NB4 (cell line): ENCODE measurements around the gene XXYLT1.

Experiments
- DNase-seq: peaks from one replicate; pipeline ENCODE4 v3.0.0; 2010; ENCODE audit warnings: low read depth
- H3K4me3 ChIP-seq: one replicate; pipeline ENCODE4 v1.5.1; 2011; ENCODE audit warnings: mild to moderate bottlenecking, low read depth, low read length, moderate library complexity
- CTCF ChIP-seq: IDR thresholded peaks from one replicate; pipeline ENCODE4 v1.5.1; 2012; ENCODE audit warnings: low read depth, low read length
- MAX ChIP-seq: IDR thresholded peaks from 2 replicates; pipeline ENCODE4 v1.6.1; 2011; ENCODE audit warnings: low read depth, low read length
- MYC ChIP-seq: IDR thresholded peaks from 2 replicates; pipeline ENCODE4 v1.6.1; 2011; ENCODE audit warnings: low read depth, low read length
- POLR2A ChIP-seq: IDR thresholded peaks from 2 replicates; pipeline ENCODE4 v1.6.1; 2011; ENCODE audit warnings: mild to moderate bottlenecking; ENCODE audit not compliant: insufficient read length; ENCODE audit errors: extremely low read depth

Gene XXYLT1

GRCh38 chr3:195209083-195209846 lies 61.7 kb downstream of the XXYLT1 start:
- H3K4me3 ChIP-seq = no peak overlapping the region
- DNase-seq = peak; percentile 52

GRCh38 chr3:195208631-195209030 lies 62.3 kb downstream of the XXYLT1 start:
- TF ChIP-seq MAX (no peak), POLR2A (no peak), CTCF (no peak)
- DNase-seq = no peak
- no peak overlapping the region for H3K4me3 ChIP-seq

More at GRCh38 chr3:195209083-195209846, 61.7 kb downstream of the XXYLT1 start:
- no peak for TF ChIP-seq MYC
- no peak for TF ChIP-seq POLR2A
- TF ChIP-seq MAX = no peak
- TF ChIP-seq CTCF = no peak

- H3K4me3 ChIP-seq = no peak overlapping the region
- TF ChIP-seq MAX (no peak), CTCF (no peak), POLR2A (no peak), MYC (no peak)
- no peak for DNase-seq
Observed at GRCh38 chr3:195208183-195208582, 62.8 kb downstream of the XXYLT1 start.

- no peak for TF ChIP-seq POLR2A
- no peak for TF ChIP-seq MYC
- no peak overlapping the region for H3K4me3 ChIP-seq
- no peak for DNase-seq
Observed at GRCh38 chr3:195207731-195208130, 63.2 kb downstream of the XXYLT1 start.

- TF ChIP-seq POLR2A = no peak
- TF ChIP-seq CTCF = no peak
- no peak for TF ChIP-seq MAX
- DNase-seq = no peak
- H3K4me3 ChIP-seq = no peak overlapping the region
Observed at GRCh38 chr3:195207056-195207455, 63.9 kb downstream of the XXYLT1 start.

GRCh38 chr3:195204360-195205163 lies 66.4 kb downstream of the XXYLT1 start:
- TF ChIP-seq POLR2A (no peak), CTCF (no peak), MYC (no peak), MAX (no peak)
- no peak for DNase-seq
- no peak overlapping the region for H3K4me3 ChIP-seq
